DND-41 (cell line): ENCODE measurements around the gene BRPF1.

Experiments
- CTCF ChIP-seq: IDR thresholded peaks from 2 replicates; pipeline ENCODE4 v1.5.1; 2012; ENCODE audit warnings: borderline replicate concordance, low read length, moderate library complexity, mild to moderate bottlenecking; ENCODE audit not compliant: poor library complexity, severe bottlenecking; ENCODE audit errors: extremely low read depth
- EZH2 ChIP-seq: IDR thresholded peaks from 3 replicates; pipeline ENCODE4 v1.6.1; 2012; ENCODE audit warnings: borderline replicate concordance, low read depth, mild to moderate bottlenecking, moderate library complexity, low read length, inconsistent platforms; ENCODE audit not compliant: severe bottlenecking

GRCh38 chr3:9779075-9779593 lies 47.6 kb downstream of the BRPF1 start:
- no peak for TF ChIP-seq CTCF
- TF ChIP-seq EZH2, result no peak
